Lower leg skin (tissue), 3 donors: Measurements from ENCODE around the gene CPLX3.

Experiments used
- CTCF ChIP-seq, 3 donors: fragments of 450-650 bp; IDR thresholded peaks; one replicate each; pipeline ENCODE4 v1.5.1; 2016; ENCODE audit warnings: antibody characterized with exemption in 3 of 3, mild to moderate bottlenecking in 3 of 3, moderate library complexity in 2 of 3
- POLR2A ChIP-seq, 2 donors: fragments of 450-650 bp; IDR thresholded peaks; one replicate each; pipeline ENCODE4 v1.6.1; 2016 to 2017; ENCODE audit warnings: antibody characterized with exemption in 2 of 2, mild to moderate bottlenecking in 1 of 2, moderate library complexity in 1 of 2

- TF ChIP-seq POLR2A (IDR thresholded peaks at IDR 0.05) (no peak), CTCF (IDR thresholded peaks at IDR 0.05) (no peak)
Observed at GRCh38 chr15:74869726-74870407, 43.4 kb downstream of the CPLX3 start.
